H9 (cell line): ENCODE data around the gene VMAC. TPM values are rescaled to one million over a fixed set of nuclear protein-coding genes. Genes with fewer than 3 reads are reported as not detected.

ENCODE experiments used
- DNase-seq: peaks from one replicate; pipeline ENCODE4 v3.0.0-alpha.2; 2017
- H2AFZ ChIP-seq: one replicate; pipeline ENCODE4 v1.6.1; 2013; ENCODE audit warnings: mild to moderate bottlenecking, low read length, control low read depth, moderate library complexity
- H2AK5ac ChIP-seq: 2 replicates; pipeline ENCODE4 v1.6.1; 2013; ENCODE audit warnings: low read length, control low read depth, mixed read lengths; ENCODE audit not compliant: insufficient read length
- H2BK120ac ChIP-seq: one replicate; pipeline ENCODE4 v1.6.1; 2013; ENCODE audit warnings: low read depth, mild to moderate bottlenecking, low read length, control low read depth, inconsistent platforms; ENCODE audit not compliant: poor library complexity, severe bottlenecking
- H2BK12ac ChIP-seq: 2 replicates; pipeline ENCODE4 v1.6.1; 2013; ENCODE audit warnings: low read length, control low read depth, mixed read lengths, low read depth; ENCODE audit not compliant: insufficient read length
- H2BK15ac ChIP-seq: 2 replicates; pipeline ENCODE4 v1.6.1; 2013; ENCODE audit warnings: low read depth, low read length, control low read depth
- H2BK20ac ChIP-seq: one replicate; pipeline ENCODE4 v1.6.1; 2013; ENCODE audit warnings: low read depth, mild to moderate bottlenecking, low read length, control low read depth, inconsistent platforms; ENCODE audit not compliant: poor library complexity, severe bottlenecking
- H2BK5ac ChIP-seq: 2 replicates; pipeline ENCODE4 v1.6.1; 2013; ENCODE audit warnings: low read length, control low read depth, mixed read lengths; ENCODE audit not compliant: insufficient read length
- H3K14ac ChIP-seq: 2 replicates; pipeline ENCODE4 v1.6.1; 2013; ENCODE audit warnings: low read length, control low read depth; ENCODE audit not compliant: insufficient read depth
- H3K18ac ChIP-seq: 2 replicates; pipeline ENCODE4 v1.6.1; 2013; ENCODE audit warnings: low read depth, mild to moderate bottlenecking, mixed read lengths, low read length, control low read depth; ENCODE audit not compliant: insufficient read length
- H3K23ac ChIP-seq: 2 replicates; pipeline ENCODE4 v1.6.1; 2013; ENCODE audit warnings: low read length, control low read depth, mixed read lengths, low read depth; ENCODE audit not compliant: insufficient read length
- H3K23me2 ChIP-seq: 2 replicates; pipeline ENCODE4 v1.6.1; 2013; ENCODE audit warnings: low read depth, mild to moderate bottlenecking, mixed read lengths, low read length, control low read depth; ENCODE audit not compliant: insufficient read length, poor library complexity, severe bottlenecking
- H3K27ac ChIP-seq: 2 replicates; pipeline ENCODE4 v1.5.1; 2013; ENCODE audit warnings: low read length, control low read depth, mixed read lengths, low read depth; ENCODE audit not compliant: insufficient read length
- H3K27me3 ChIP-seq: 2 replicates; pipeline ENCODE4 v1.6.1; 2013; ENCODE audit warnings: low read length, control low read depth, inconsistent platforms; ENCODE audit not compliant: insufficient read depth
- H3K4ac ChIP-seq: 2 replicates; pipeline ENCODE4 v1.6.1; 2013; ENCODE audit warnings: low read depth, mild to moderate bottlenecking, control low read depth, inconsistent platforms, low read length, moderate library complexity
- H3K4me1 ChIP-seq: 2 replicates; pipeline ENCODE4 v1.6.1; 2013; ENCODE audit warnings: low read length, control low read depth, inconsistent platforms; ENCODE audit not compliant: insufficient read depth
- H3K4me2 ChIP-seq: 2 replicates; pipeline ENCODE4 v1.6.1; 2013; ENCODE audit warnings: low read length, control low read depth, mixed read lengths; ENCODE audit not compliant: insufficient read length, insufficient read depth
- H3K56ac ChIP-seq: 2 replicates; pipeline ENCODE4 v1.6.1; 2013; ENCODE audit warnings: low read depth, mild to moderate bottlenecking, mixed read lengths, low read length, control low read depth; ENCODE audit not compliant: insufficient read length
- H3K79me1 ChIP-seq: 2 replicates; pipeline ENCODE4 v1.6.1; 2013; ENCODE audit warnings: low read depth, mild to moderate bottlenecking, moderate library complexity, low read length, control low read depth, inconsistent platforms; ENCODE audit not compliant: insufficient read depth, poor library complexity, severe bottlenecking
- H3K79me2 ChIP-seq: 2 replicates; pipeline ENCODE4 v1.6.1; 2013; ENCODE audit warnings: low read length, control low read depth, inconsistent platforms; ENCODE audit not compliant: insufficient read depth
- H3K9ac ChIP-seq: 2 replicates; pipeline ENCODE4 v1.6.1; 2013; ENCODE audit warnings: low read length, control low read depth, mixed read lengths; ENCODE audit not compliant: insufficient read length; ENCODE audit errors: extremely low read depth
- H3K9me3 ChIP-seq: one replicate; pipeline ENCODE4 v1.6.1; 2013; ENCODE audit warnings: low read depth, low read length, inconsistent platforms; ENCODE audit not compliant: control insufficient read depth
- H3T11ph ChIP-seq: one replicate; pipeline ENCODE4 v1.6.1; 2013; ENCODE audit warnings: mild to moderate bottlenecking, low read length, control low read depth, inconsistent platforms
- H4K20me1 ChIP-seq: one replicate; pipeline ENCODE4 v1.6.1; 2013; ENCODE audit not compliant: control insufficient read depth, insufficient read length, insufficient read depth
- H4K5ac ChIP-seq: 2 replicates; pipeline ENCODE4 v1.6.1; 2013; ENCODE audit warnings: low read depth, mild to moderate bottlenecking, mixed read lengths, low read length, control low read depth; ENCODE audit not compliant: insufficient read length
- H4K8ac ChIP-seq: replicated peaks from 2 replicates; pipeline ENCODE4 v1.6.1; 2013; ENCODE audit warnings: low read length, control low read depth, mixed read lengths, low read depth; ENCODE audit not compliant: insufficient read length
- H4K91ac ChIP-seq: 2 replicates; pipeline ENCODE4 v1.6.1; 2013; ENCODE audit warnings: low read depth, mild to moderate bottlenecking, moderate library complexity, mixed read lengths, low read length, control low read depth; ENCODE audit not compliant: insufficient read length
- H3K27ac Mint-ChIP-seq, 3 experiments: 2 replicates in 2 of 3; 3 replicates in 1 of 3; pipeline ENCODE4 v1.8.0; 2020 to 2021; ENCODE audit warnings: mixed read lengths in 3 of 3, mild to moderate bottlenecking in 1 of 3, moderate library complexity in 1 of 3
- H3K27me3 Mint-ChIP-seq: 2 replicates; pipeline ENCODE4 v1.8.0; 2021; ENCODE audit warnings: low read depth, mild to moderate bottlenecking, moderate library complexity, mixed read lengths
- H3K36me3 Mint-ChIP-seq, 3 experiments: 2 replicates in 2 of 3; 3 replicates in 1 of 3; pipeline ENCODE4 v1.8.0; 2020 to 2021; ENCODE audit warnings: low read depth in 3 of 3, mixed read lengths in 3 of 3; ENCODE audit not compliant: insufficient read depth in 1 of 3
- H3K4me1 Mint-ChIP-seq, 2 experiments: 2 replicates each; pipeline ENCODE4 v1.8.0; 2020; ENCODE audit warnings: mixed read lengths in 2 of 2
- H3K4me3 Mint-ChIP-seq, 2 experiments: 2 replicates in 1 of 2; 3 replicates in 1 of 2; pipeline ENCODE4 v1.8.0; 2020 to 2021; ENCODE audit warnings: mild to moderate bottlenecking in 2 of 2, mixed read lengths in 2 of 2, moderate library complexity in 1 of 2
- H3K9me3 Mint-ChIP-seq, 2 experiments: 2 replicates in 1 of 2; 3 replicates in 1 of 2; pipeline ENCODE4 v1.8.0; 2020; ENCODE audit warnings: mild to moderate bottlenecking in 2 of 2, mixed read lengths in 2 of 2, moderate library complexity in 1 of 2
- WGBS: extraction: QIAGEN DNeasy Blood & Tissue Kit; methylation state at CpG from one replicate; pipeline ENCODE4 v1.1.7; 2013; ENCODE audit warnings: missing lambda C conversion rate, low lambda C conversion rate, mixed read lengths; ENCODE audit not compliant: insufficient read length; ENCODE audit errors: extremely low coverage; 5-methylcytosine and 5-hydroxymethylcytosine counted together
- total RNA-seq: library from RNA; stranded (reverse); gene quantifications from 2 replicates; pipeline ENCODE4 v1.2.1, GENCODE V29; 2021
- TF ChIP-seq, protein P1 (sequence below): fragments of 200-600 bp; sonication (generic); conservative IDR thresholded peaks from 3 replicates; pipeline ENCODE4 v1.8.0; 2021; ENCODE audit warnings: antibody characterized with exemption, mild to moderate bottlenecking

Gene VMAC
- total RNA-seq, 1 experiment from 2014 or later = 2.2 TPM

DNA sequence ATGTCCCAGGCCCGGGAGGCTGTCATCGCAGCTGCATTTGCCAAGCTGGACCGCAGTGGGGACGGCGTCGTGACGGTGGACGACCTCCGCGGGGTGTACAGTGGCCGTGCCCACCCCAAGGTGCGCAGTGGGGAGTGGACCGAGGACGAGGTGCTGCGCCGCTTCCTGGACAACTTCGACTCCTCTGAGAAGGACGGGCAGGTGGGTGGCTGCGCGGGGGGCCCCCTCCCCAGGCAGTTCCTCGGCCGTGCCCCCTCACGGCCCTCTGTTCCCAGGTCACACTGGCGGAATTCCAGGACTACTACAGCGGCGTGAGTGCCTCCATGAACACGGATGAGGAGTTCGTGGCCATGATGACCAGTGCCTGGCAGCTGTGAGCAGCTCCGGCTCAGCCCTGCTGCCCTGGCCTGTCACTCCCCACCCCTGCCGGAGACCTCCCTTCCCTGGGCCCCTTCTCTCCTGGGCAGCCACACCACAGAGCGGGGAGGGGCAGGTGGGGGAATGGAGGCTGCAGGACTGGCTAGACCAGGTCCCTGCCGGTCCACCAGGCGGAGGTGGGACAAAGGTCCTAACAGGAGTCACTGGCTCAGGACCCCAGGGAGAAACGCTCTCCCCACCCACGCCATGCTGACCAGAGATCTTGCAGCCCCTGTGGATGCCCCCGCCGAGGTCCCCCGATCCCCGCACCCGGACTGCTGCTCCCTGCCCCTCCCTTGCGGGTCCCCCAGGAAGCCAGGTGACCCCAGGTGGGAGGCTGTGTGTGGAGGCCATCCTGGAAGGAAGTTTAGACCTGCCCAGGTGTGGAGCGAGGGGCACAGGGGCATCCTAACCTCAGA is 10.5 kb downstream of the VMAC start:
- Mint-ChIP-seq H3K27me3 (no peaks in the 10 kb centered on the region; the same call in 1 of the 2 replicates), H3K9me3 (no peaks in the 10 kb centered on the region), H3K36me3 (peaks cover 11 to 39% (median 34%) of the 10 kb centered on the region in 3 experiments), H3K27ac (no peak overlapping the region), H3K4me3 (no peak overlapping the region), H3K4me1 (no peaks in the 10 kb centered on the region)
- H2BK12ac ChIP-seq = no peak overlapping the region
- H2BK15ac ChIP-seq = no peak overlapping the region
- TF ChIP-seq, protein P1, sequence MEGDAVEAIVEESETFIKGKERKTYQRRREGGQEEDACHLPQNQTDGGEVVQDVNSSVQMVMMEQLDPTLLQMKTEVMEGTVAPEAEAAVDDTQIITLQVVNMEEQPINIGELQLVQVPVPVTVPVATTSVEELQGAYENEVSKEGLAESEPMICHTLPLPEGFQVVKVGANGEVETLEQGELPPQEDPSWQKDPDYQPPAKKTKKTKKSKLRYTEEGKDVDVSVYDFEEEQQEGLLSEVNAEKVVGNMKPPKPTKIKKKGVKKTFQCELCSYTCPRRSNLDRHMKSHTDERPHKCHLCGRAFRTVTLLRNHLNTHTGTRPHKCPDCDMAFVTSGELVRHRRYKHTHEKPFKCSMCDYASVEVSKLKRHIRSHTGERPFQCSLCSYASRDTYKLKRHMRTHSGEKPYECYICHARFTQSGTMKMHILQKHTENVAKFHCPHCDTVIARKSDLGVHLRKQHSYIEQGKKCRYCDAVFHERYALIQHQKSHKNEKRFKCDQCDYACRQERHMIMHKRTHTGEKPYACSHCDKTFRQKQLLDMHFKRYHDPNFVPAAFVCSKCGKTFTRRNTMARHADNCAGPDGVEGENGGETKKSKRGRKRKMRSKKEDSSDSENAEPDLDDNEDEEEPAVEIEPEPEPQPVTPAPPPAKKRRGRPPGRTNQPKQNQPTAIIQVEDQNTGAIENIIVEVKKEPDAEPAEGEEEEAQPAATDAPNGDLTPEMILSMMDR = no peak
- H3K56ac ChIP-seq = no peak overlapping the region
- H3K23me2 ChIP-seq = no peaks in the 10 kb centered on the region
- H3K79me1 ChIP-seq = no peaks in the 10 kb centered on the region
- no peak overlapping the region for H4K91ac ChIP-seq
- H3K14ac ChIP-seq = no peak overlapping the region
- H4K8ac ChIP-seq = no peak overlapping the region
- H4K5ac ChIP-seq = no peak overlapping the region
- H3K23ac ChIP-seq = no peak overlapping the region
- H3K9me3 ChIP-seq = no peaks in the 10 kb centered on the region
- H2BK20ac ChIP-seq = no peak overlapping the region
- no CpG with 5 or more reads among the region's 42 CpGs for WGBS
- H2AFZ ChIP-seq = no peak overlapping the region
- no peak overlapping the region for H3K27ac ChIP-seq
- H3K9ac ChIP-seq = no peak overlapping the region
- no peak overlapping the region for H2BK5ac ChIP-seq
- no peak overlapping the region for H3K4me2 ChIP-seq
- no peak overlapping the region for H2BK120ac ChIP-seq
- H3T11ph ChIP-seq = no peak overlapping the region
- H2AK5ac ChIP-seq = no peak overlapping the region
- no peaks in the 10 kb centered on the region for H3K27me3 ChIP-seq
- H3K4me1 ChIP-seq = no peaks in the 10 kb centered on the region
- H3K4ac ChIP-seq = no peak overlapping the region
- H3K18ac ChIP-seq = no peak overlapping the region
- H4K20me1 ChIP-seq = no peaks in the 10 kb centered on the region
- H3K79me2 ChIP-seq = no peaks in the 10 kb centered on the region
- DNase-seq = no peak
